OCI-LY7 (cell line): Measurements from ENCODE around the gene DNAH7. TPM values are rescaled to one million over a fixed set of nuclear protein-coding genes. Genes with fewer than 3 reads are reported as not detected.

Source experiments
- BruUV-seq: library from RNA; stranded (reverse); fragments of 400-500 nt; replicated peaks from 2 replicates; lab custom pipeline; 2021; lab: Mats Ljungman, UMichigan
- CTCF ChIA-PET: fragments of 300-600 bp; sonication (Branson Sonifier 250); formaldehyde crosslinking; loops from one replicate; lab custom pipeline; 2022; ENCODE audit warnings: antibody characterized with exemption; ENCODE audit not compliant: unreplicated experiment; lab: Charles Lee
- POLR2A ChIA-PET: fragments of 300-600 bp; sonication (Branson Sonifier 250); formaldehyde crosslinking; loops from one replicate; lab custom pipeline; 2022; ENCODE audit warnings: antibody characterized with exemption; lab: Charles Lee
- DNase-seq: peaks from one replicate; pipeline ENCODE4 v3.0.0-alpha.2; 2015; ENCODE audit warnings: low spot score
- H2AFZ ChIP-seq: fragments of 200-600 bp; sonication (generic), shearing (Covaris generic); 2 replicates; pipeline ENCODE4 v1.6.1; 2014; ENCODE audit warnings: mild to moderate bottlenecking, antibody characterized with exemption, low read length, moderate library complexity
- H3K27ac ChIP-seq: fragments of 200-600 bp; sonication (generic); 2 replicates; pipeline ENCODE4 v1.5.1; 2014; ENCODE audit warnings: mixed run types, low read depth, mild to moderate bottlenecking, moderate library complexity, low read length, inconsistent platforms; ENCODE audit not compliant: poor library complexity, severe bottlenecking
- H3K36me3 ChIP-seq: fragments of 200-600 bp; sonication (generic); 2 replicates; pipeline ENCODE4 v1.6.1; 2014; ENCODE audit warnings: mild to moderate bottlenecking, antibody characterized with exemption, low read length, moderate library complexity, mixed read lengths; ENCODE audit not compliant: insufficient read depth
- H3K4me1 ChIP-seq: fragments of 200-600 bp; sonication (generic); 2 replicates; pipeline ENCODE4 v1.5.1; 2014; ENCODE audit warnings: mild to moderate bottlenecking, low read length; ENCODE audit not compliant: insufficient read depth, poor library complexity, severe bottlenecking
- H3K4me2 ChIP-seq: fragments of 200-600 bp; sonication (generic); 2 replicates; pipeline ENCODE4 v1.6.1; 2014; ENCODE audit warnings: mild to moderate bottlenecking, low read length
- H3K4me3 ChIP-seq: fragments of 200-600 bp; sonication (generic); 2 replicates; pipeline ENCODE4 v1.5.1; 2014; ENCODE audit warnings: mild to moderate bottlenecking, low read depth, low read length; ENCODE audit not compliant: poor library complexity, severe bottlenecking
- H3K79me2 ChIP-seq: fragments of 200-600 bp; sonication (generic); 2 replicates; pipeline ENCODE4 v1.6.1; 2016; ENCODE audit warnings: low read depth, mild to moderate bottlenecking, low read length, moderate library complexity, mixed read lengths; ENCODE audit not compliant: insufficient read depth
- H3K9me2 ChIP-seq: fragments of 200-600 bp; sonication (generic); 2 replicates; pipeline ENCODE4 v1.6.1; 2016; ENCODE audit warnings: mild to moderate bottlenecking, low read length, mixed read lengths; ENCODE audit not compliant: insufficient read depth
- H3K9me3 ChIP-seq: fragments of 200-600 bp; sonication (generic); 2 replicates; pipeline ENCODE4 v1.6.1; 2014; ENCODE audit warnings: mild to moderate bottlenecking, mixed run types, low read length, mixed read lengths
- H4K20me1 ChIP-seq: fragments of 200-600 bp; sonication (generic); 2 replicates; pipeline ENCODE4 v1.6.1; 2014; ENCODE audit warnings: mild to moderate bottlenecking, antibody characterized with exemption, low read length, moderate library complexity, mixed read lengths; ENCODE audit not compliant: insufficient read depth
- EZH2phosphoT487 ChIP-seq: fragments of 200-600 bp; sonication (generic); IDR thresholded peaks from 2 replicates; pipeline ENCODE4 v1.6.1; 2018; ENCODE audit warnings: low read depth, borderline replicate concordance, mild to moderate bottlenecking, mixed run types, antibody characterized with exemption, low read length, moderate library complexity, mixed read lengths
- intact Hi-C: fragments of 100-400 bp; cut with micrococcal nuclease; formaldehyde crosslinking; loops from one replicate; pipeline ENCODE4 v1.10.0; 2022; ENCODE audit not compliant: unreplicated experiment
- total RNA-seq, 2 experiments: library from RNA; depleted of rRNA in 1 of 2; stranded (reverse); fragments of >200 nt in 1 of 2; shearing (Covaris generic) in 1 of 2; gene quantifications; 2 replicates each; pipeline ENCODE4 v1.2.3, GENCODE V29; 2014 to 2022
- TF ChIP-seq, protein P1 (sequence below): fragments of 200-600 bp; sonication (generic); conservative IDR thresholded peaks from 2 replicates; pipeline ENCODE4 v1.5.1; 2014; ENCODE audit warnings: mild to moderate bottlenecking, antibody characterized with exemption, low read length, moderate library complexity, mixed read lengths

The DNAH7 gene
- total RNA-seq, 2 experiments from 2014 or later: not detected

DNA sequence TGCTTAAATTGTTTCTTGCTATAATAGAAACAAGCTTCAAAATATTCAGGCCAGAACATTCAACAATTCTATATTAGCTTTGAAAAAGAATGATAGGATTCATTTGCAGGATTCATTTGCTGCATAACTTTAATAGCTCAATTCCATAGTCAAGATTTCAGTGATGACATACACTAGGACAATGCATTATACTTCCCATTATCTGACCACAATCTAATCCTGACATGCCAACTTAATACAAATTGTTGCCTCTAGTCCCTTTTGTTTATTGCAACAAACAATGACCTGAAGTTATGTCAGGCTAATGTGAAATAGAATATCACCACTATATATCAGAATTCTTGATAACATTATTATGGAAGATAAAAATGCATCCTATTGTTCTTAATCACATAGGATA, 169.4 kb downstream of the DNAH7 start:
- no peak for DNase-seq
- Histone ChIP-seq H3K27ac (no peak overlapping the region), H4K20me1 (no peaks in the 10 kb centered on the region), H3K36me3 (no peaks in the 10 kb centered on the region), H3K9me3 (no peaks in the 10 kb centered on the region), H3K79me2 (no peaks in the 10 kb centered on the region), H3K4me3 (no peak overlapping the region), H2AFZ (no peak overlapping the region), H3K4me2 (no peak overlapping the region), H3K9me2 (no peaks in the 10 kb centered on the region), H3K4me1 (no peaks in the 10 kb centered on the region)
- CTCF ChIA-PET: no interaction called here
- BruUV-seq: no TSS peak
- TF ChIP-seq, protein P1, sequence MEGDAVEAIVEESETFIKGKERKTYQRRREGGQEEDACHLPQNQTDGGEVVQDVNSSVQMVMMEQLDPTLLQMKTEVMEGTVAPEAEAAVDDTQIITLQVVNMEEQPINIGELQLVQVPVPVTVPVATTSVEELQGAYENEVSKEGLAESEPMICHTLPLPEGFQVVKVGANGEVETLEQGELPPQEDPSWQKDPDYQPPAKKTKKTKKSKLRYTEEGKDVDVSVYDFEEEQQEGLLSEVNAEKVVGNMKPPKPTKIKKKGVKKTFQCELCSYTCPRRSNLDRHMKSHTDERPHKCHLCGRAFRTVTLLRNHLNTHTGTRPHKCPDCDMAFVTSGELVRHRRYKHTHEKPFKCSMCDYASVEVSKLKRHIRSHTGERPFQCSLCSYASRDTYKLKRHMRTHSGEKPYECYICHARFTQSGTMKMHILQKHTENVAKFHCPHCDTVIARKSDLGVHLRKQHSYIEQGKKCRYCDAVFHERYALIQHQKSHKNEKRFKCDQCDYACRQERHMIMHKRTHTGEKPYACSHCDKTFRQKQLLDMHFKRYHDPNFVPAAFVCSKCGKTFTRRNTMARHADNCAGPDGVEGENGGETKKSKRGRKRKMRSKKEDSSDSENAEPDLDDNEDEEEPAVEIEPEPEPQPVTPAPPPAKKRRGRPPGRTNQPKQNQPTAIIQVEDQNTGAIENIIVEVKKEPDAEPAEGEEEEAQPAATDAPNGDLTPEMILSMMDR: no peak
- TF ChIP-seq EZH2phosphoT487: no peak
- intact Hi-C loops: no loop called here
- POLR2A ChIA-PET: interaction anchor here (1.0 kb wide), 1 partner anchor 14 kb away, joined by 3 read pairs; no protein-coding TSS in a partner anchor

- H2AFZ ChIP-seq: no peak overlapping the region
- H3K36me3 ChIP-seq: no peaks in the 10 kb centered on the region
- no peak overlapping the region for H3K4me2 ChIP-seq
- TF ChIP-seq, protein P1: no peak
- no peak for TF ChIP-seq EZH2phosphoT487
- no peaks in the 10 kb centered on the region for H3K79me2 ChIP-seq
- BruUV-seq: no TSS peak
- no peaks in the 10 kb centered on the region for H3K9me3 ChIP-seq
- H3K4me3 ChIP-seq: no peak overlapping the region
- DNase-seq: no peak
- no peaks in the 10 kb centered on the region for H3K9me2 ChIP-seq
- intact Hi-C loops: no loop called here
- CTCF ChIA-PET: no interaction called here
- H3K4me1 ChIP-seq: no peaks in the 10 kb centered on the region
- no peaks in the 10 kb centered on the region for H4K20me1 ChIP-seq
- no peak overlapping the region for H3K27ac ChIP-seq
- POLR2A ChIA-PET: interaction anchor here (0.7 to 1.0 kb wide), 2 partner anchors 14 to 872 kb away, joined by 3 read pairs; no protein-coding TSS in a partner anchor
Observed at GRCh38 chr2:195898505-195899191, 170.0 kb downstream of the DNAH7 start.

GRCh38 chr2:195891081-195891480, 177.6 kb downstream of the DNAH7 start:
- Histone ChIP-seq H3K4me1 (no peaks in the 10 kb centered on the region), H3K9me3 (no peaks in the 10 kb centered on the region), H3K79me2 (no peaks in the 10 kb centered on the region), H3K27ac (no peak overlapping the region), H4K20me1 (no peaks in the 10 kb centered on the region), H2AFZ (no peak overlapping the region), H3K36me3 (no peaks in the 10 kb centered on the region), H3K9me2 (no peaks in the 10 kb centered on the region), H3K4me3 (no peak overlapping the region), H3K4me2 (no peak overlapping the region)
- CTCF ChIA-PET: no interaction called here
- POLR2A ChIA-PET: no interaction called here
- no TSS peak for BruUV-seq
- intact Hi-C loops: no loop called here
- no peak for DNase-seq
- TF ChIP-seq, protein P1: no peak
- TF ChIP-seq EZH2phosphoT487: no peak
